Endothelial cell of umbilical vein (primary cell): ENCODE results near the gene ARHGEF26. TPM values are rescaled to one million over a fixed set of nuclear protein-coding genes. Genes with fewer than 3 reads are reported as not detected.

Experiments
- BruUV-seq: library from RNA; stranded (reverse); fragments of 400-500 nt; replicated peaks from 2 replicates; lab custom pipeline; 2021; lab: Mats Ljungman, UMichigan
- CTCF ChIA-PET: fragments of 300-600, 350-600 bp; sonication (Branson Sonifier 250); formaldehyde crosslinking; loops from one replicate; lab custom pipeline; 2021; ENCODE audit warnings: antibody characterized with exemption, inconsistent platforms; lab: Charles Lee
- POLR2A ChIA-PET: fragments of 300-600, 350-600 bp; sonication (Branson Sonifier 250); formaldehyde crosslinking; loops from one replicate; lab custom pipeline; 2021; ENCODE audit warnings: antibody characterized with exemption, inconsistent platforms; lab: Charles Lee
- DNase-seq: peaks from one replicate; pipeline ENCODE4 v3.0.0-alpha.2; 2011; ENCODE audit warnings: low read depth, low spot score
- FAIRE-seq: peaks from 2 replicates; lab custom pipeline; 2011; peaks lifted over from hg19 to GRCh38; lab: Jason Lieb, UNC
- H2AFZ ChIP-seq: 2 replicates; pipeline ENCODE4 v1.6.0; 2012; ENCODE audit warnings: low read depth, low read length, control low read depth, inconsistent platforms
- H3K27ac ChIP-seq: 2 replicates; pipeline ENCODE4 v1.5.1; 2011; ENCODE audit warnings: low read depth, mild to moderate bottlenecking, control low read depth, low read length, moderate library complexity; ENCODE audit not compliant: insufficient read depth
- H3K27me3 ChIP-seq, 2 experiments: 2 replicates each; pipeline versions ENCODE4 v1.6.0 to v1.6.1; 2011; ENCODE audit warnings: low read length in 2 of 2, mixed read lengths in 1 of 2; ENCODE audit not compliant: control insufficient read depth in 2 of 2, insufficient read depth in 2 of 2
- H3K36me3 ChIP-seq, 2 experiments: 2 replicates in 1 of 2; 3 replicates in 1 of 2; pipeline ENCODE4 v1.5.1; 2011; ENCODE audit warnings: low read length in 2 of 2, mild to moderate bottlenecking in 1 of 2, moderate library complexity in 1 of 2; ENCODE audit not compliant: control insufficient read depth in 2 of 2, insufficient read depth in 2 of 2; ENCODE audit errors: extremely low read depth in 1 of 2
- H3K4me1 ChIP-seq: 3 replicates; pipeline ENCODE4 v1.5.1; 2011; ENCODE audit warnings: mild to moderate bottlenecking, low read length; ENCODE audit not compliant: control insufficient read depth, insufficient read depth; ENCODE audit errors: extremely low read depth
- H3K4me2 ChIP-seq: 2 replicates; pipeline ENCODE4 v1.6.1; 2011; ENCODE audit warnings: low read length, control low read depth, mixed read lengths; ENCODE audit not compliant: insufficient read depth
- H3K4me3 ChIP-seq, 3 experiments: fragments of 200-600 bp in 1 of 3; sonication (generic), shearing (Covaris generic) in 1 of 3; replicated peaks in 1 of 3; 2 replicates each; pipeline ENCODE4 v1.5.1; 2011 to 2016; ENCODE audit warnings: control low read depth in 3 of 3, low read length in 3 of 3, mild to moderate bottlenecking in 2 of 3, inconsistent platforms in 1 of 3, low read depth in 1 of 3, moderate library complexity in 1 of 3; ENCODE audit not compliant: insufficient read depth in 1 of 3
- H3K79me2 ChIP-seq: 2 replicates; pipeline ENCODE4 v1.6.0; 2012; ENCODE audit warnings: low read length, inconsistent platforms; ENCODE audit not compliant: control insufficient read depth, insufficient read depth
- H3K9ac ChIP-seq: replicated peaks from 2 replicates; pipeline ENCODE3; 2011; ENCODE audit warnings: low read length, control low read depth; ENCODE audit not compliant: insufficient read depth; ENCODE audit errors: extremely low read depth
- H3K9me1 ChIP-seq: replicated peaks from 3 replicates; pipeline ENCODE4 v1.6.0; 2011; ENCODE audit warnings: mild to moderate bottlenecking, low read length; ENCODE audit not compliant: control insufficient read depth, insufficient read depth; ENCODE audit errors: extremely low read depth
- H3K9me3 ChIP-seq: replicated peaks from 2 replicates; pipeline ENCODE4 v1.5.1; 2012; ENCODE audit warnings: low read length, inconsistent platforms; ENCODE audit not compliant: control insufficient read depth, insufficient read depth
- H4K20me1 ChIP-seq: replicated peaks from 2 replicates; pipeline ENCODE3; 2011; ENCODE audit warnings: mild to moderate bottlenecking, low read length; ENCODE audit not compliant: control insufficient read depth, insufficient read depth; ENCODE audit errors: extremely low read depth
- EZH2 ChIP-seq: IDR thresholded peaks from 2 replicates; pipeline ENCODE4 v1.6.1; 2012; ENCODE audit warnings: borderline replicate concordance, low read depth, mild to moderate bottlenecking, moderate library complexity, low read length, inconsistent platforms; ENCODE audit not compliant: severe bottlenecking
- GATA2 ChIP-seq: IDR thresholded peaks from 2 replicates; pipeline ENCODE4 v1.7.0; 2011; ENCODE audit warnings: low read depth, mild to moderate bottlenecking, moderate library complexity, mixed read lengths, low read length; ENCODE audit not compliant: insufficient read length, insufficient read depth
- JUN ChIP-seq: IDR thresholded peaks from 2 replicates; pipeline ENCODE4 v1.6.1; 2011; ENCODE audit warnings: borderline replicate concordance, low read depth; ENCODE audit not compliant: insufficient read length, insufficient read depth
- MYC ChIP-seq: IDR thresholded peaks from one replicate; pipeline ENCODE4 v1.6.1; 2011; ENCODE audit warnings: mild to moderate bottlenecking, low read depth, low read length
- POLR2A ChIP-seq: IDR thresholded peaks from 2 replicates; pipeline ENCODE4 v1.6.1; 2012; ENCODE audit warnings: low read depth, mild to moderate bottlenecking, control low read depth, low read length
- POLR2AphosphoS5 ChIP-seq: IDR thresholded peaks from 2 replicates; pipeline ENCODE4 v1.6.1; 2012; ENCODE audit warnings: low read depth, mild to moderate bottlenecking, control low read depth, low read length, moderate library complexity; ENCODE audit not compliant: insufficient read depth
- dilution Hi-C: fragments of 300-500 bp; cut with MboI; formaldehyde crosslinking; loops from one replicate; pipeline ENCODE4 v1.15.0; 2019; ENCODE audit warnings: low sequenced_read_pairs; ENCODE audit not compliant: extremely low pct_ligation_motif_present
- intact Hi-C: fragments of 100-400 bp; cut with micrococcal nuclease; formaldehyde crosslinking; loops from one replicate; pipeline ENCODE4 v1.10.0; 2022
- polyA plus RNA-seq, 4 experiments: library from polyadenylated mRNA; depleted of rRNA in 3 of 4; stranded (reverse) in 3 of 4; unstranded in 1 of 4; fragments of >200 nt; gene quantifications; 2 replicates each; pipeline versions ENCODE4 v1.2.1 to v1.2.3, GENCODE V29; 2011 to 2012; ENCODE audit warnings: missing spikeins in 1 of 4
- total RNA-seq: library from RNA; stranded (reverse); gene quantifications from 2 replicates; pipeline ENCODE4 v1.2.3, GENCODE V29; 2021
- TF ChIP-seq, protein P1 (sequence below): IDR thresholded peaks from 2 replicates; pipeline ENCODE4 v1.6.1; 2011; ENCODE audit not compliant: insufficient read depth, insufficient read length
- TF ChIP-seq, protein P2 (sequence below), 2 donors: IDR thresholded peaks; 1 replicate in 1 of 2; 2 replicates in 1 of 2; pipeline ENCODE4 v1.5.1; 2011; ENCODE audit warnings: low read length in 2 of 2, mild to moderate bottlenecking in 2 of 2, moderate library complexity in 2 of 2, control low read depth in 1 of 2, inconsistent platforms in 1 of 2, low read depth in 1 of 2; ENCODE audit not compliant: insufficient read depth in 1 of 2; ENCODE audit errors: extremely low read depth in 1 of 2

ARHGEF26 gene
- total and polyA plus RNA-seq, 2 donors (not counting 3 experiments of a cell fraction or from before 2014, with no cell fraction given) = 0.57 to 2.9 TPM

GRCh38 chr3:154223519-154223918 lies 102.3 kb downstream of the ARHGEF26 start:
- Histone ChIP-seq H2AFZ (no peak overlapping the region), H3K9ac (no peak overlapping the region), H3K4me1 (peaks cover 12% of the 10 kb centered on the region), H3K27me3 (no peaks in the 10 kb centered on the region), H3K27ac (no peak overlapping the region), H4K20me1 (no peaks in the 10 kb centered on the region), H3K79me2 (no peaks in the 10 kb centered on the region), H3K9me1 (no peaks in the 10 kb centered on the region), H3K36me3 (no peaks in the 10 kb centered on the region), H3K4me3 (no peak overlapping the region), H3K4me2 (no peak overlapping the region), H3K9me3 (no peaks in the 10 kb centered on the region)
- DNase-seq = no peak
- no peak for FAIRE-seq
- ChIA-PET POLR2A (no interaction called here), CTCF (no interaction called here)
- dilution Hi-C loops (no loop called here), intact Hi-C loops (no loop called here)
- BruUV-seq = no TSS peak
- no peak for TF ChIP-seq JUN
- TF ChIP-seq GATA2 = no peak
- TF ChIP-seq, protein P1, sequence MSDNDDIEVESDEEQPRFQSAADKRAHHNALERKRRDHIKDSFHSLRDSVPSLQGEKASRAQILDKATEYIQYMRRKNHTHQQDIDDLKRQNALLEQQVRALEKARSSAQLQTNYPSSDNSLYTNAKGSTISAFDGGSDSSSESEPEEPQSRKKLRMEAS = no peak
- TF ChIP-seq MYC = no peak
- TF ChIP-seq POLR2A = no peak
- TF ChIP-seq POLR2AphosphoS5 = no peak
- no peak for TF ChIP-seq EZH2
- TF ChIP-seq, protein P2, sequence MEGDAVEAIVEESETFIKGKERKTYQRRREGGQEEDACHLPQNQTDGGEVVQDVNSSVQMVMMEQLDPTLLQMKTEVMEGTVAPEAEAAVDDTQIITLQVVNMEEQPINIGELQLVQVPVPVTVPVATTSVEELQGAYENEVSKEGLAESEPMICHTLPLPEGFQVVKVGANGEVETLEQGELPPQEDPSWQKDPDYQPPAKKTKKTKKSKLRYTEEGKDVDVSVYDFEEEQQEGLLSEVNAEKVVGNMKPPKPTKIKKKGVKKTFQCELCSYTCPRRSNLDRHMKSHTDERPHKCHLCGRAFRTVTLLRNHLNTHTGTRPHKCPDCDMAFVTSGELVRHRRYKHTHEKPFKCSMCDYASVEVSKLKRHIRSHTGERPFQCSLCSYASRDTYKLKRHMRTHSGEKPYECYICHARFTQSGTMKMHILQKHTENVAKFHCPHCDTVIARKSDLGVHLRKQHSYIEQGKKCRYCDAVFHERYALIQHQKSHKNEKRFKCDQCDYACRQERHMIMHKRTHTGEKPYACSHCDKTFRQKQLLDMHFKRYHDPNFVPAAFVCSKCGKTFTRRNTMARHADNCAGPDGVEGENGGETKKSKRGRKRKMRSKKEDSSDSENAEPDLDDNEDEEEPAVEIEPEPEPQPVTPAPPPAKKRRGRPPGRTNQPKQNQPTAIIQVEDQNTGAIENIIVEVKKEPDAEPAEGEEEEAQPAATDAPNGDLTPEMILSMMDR (IDR thresholded peaks at IDR 0.05; ENCODE audit: extremely low read depth in 1 of 2, insufficient read depth in 1 of 2, low read depth in 1 of 2, low read length in 2 of 2) = no peak
